BE2C (cell line): ENCODE data around the gene STIM1.

Source experiments
- DNase-seq: peaks from one replicate; pipeline ENCODE4 v3.0.0-alpha.2; 2020
- H3K27me3 ChIP-seq: fragments of 250-450 bp; sonication (Bioruptor Pico); 2 replicates; pipeline ENCODE4 v1.5.1; 2020; ENCODE audit warnings: mild to moderate bottlenecking
- H3K36me3 ChIP-seq: fragments of 250-450 bp; sonication (Bioruptor Pico); 2 replicates; pipeline ENCODE4 v1.5.1; 2020; ENCODE audit warnings: mild to moderate bottlenecking
- H3K4me1 ChIP-seq: fragments of 250-450 bp; sonication (Bioruptor Pico); 2 replicates; pipeline ENCODE4 v1.5.1; 2020
- H3K4me3 ChIP-seq: 2 replicates; pipeline ENCODE4 v1.5.1; 2011; ENCODE audit warnings: low read depth, low read length
- H3K9me3 ChIP-seq: fragments of 250-450 bp; sonication (Bioruptor Pico); 2 replicates; pipeline ENCODE4 v1.5.1; 2020
- TF ChIP-seq, protein P1 (sequence below): IDR thresholded peaks from 2 replicates; pipeline ENCODE4 v1.5.1; 2012; ENCODE audit warnings: mild to moderate bottlenecking, low read depth, low read length

The STIM1 gene

DNA sequence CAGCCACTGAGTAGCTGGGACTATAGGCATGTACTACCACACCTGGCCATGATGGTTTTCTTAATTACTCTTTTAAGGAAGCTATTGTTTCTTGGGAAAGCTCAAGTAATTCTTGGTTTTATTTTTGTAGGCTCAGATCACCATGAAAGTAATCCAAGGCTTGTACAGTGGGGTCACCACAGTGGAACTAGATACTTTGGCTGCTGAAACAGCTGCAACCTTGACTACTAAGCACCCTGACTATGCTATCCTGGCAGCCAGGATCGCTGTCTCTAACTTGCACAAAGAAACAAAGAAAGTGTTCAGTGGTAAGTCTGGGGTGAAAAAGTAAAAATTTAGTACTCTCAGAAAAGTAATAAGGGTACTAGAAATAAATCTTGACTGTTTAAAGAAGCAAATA, 250.5 kb downstream of the STIM1 start:
- Histone ChIP-seq H3K4me3 (no peak overlapping the region), H3K4me1 (no peaks in the 10 kb centered on the region), H3K9me3 (no peaks in the 10 kb centered on the region), H3K27me3 (no peaks in the 10 kb centered on the region), H3K36me3 (peaks cover 5% of the 10 kb centered on the region)
- TF ChIP-seq, protein P1, sequence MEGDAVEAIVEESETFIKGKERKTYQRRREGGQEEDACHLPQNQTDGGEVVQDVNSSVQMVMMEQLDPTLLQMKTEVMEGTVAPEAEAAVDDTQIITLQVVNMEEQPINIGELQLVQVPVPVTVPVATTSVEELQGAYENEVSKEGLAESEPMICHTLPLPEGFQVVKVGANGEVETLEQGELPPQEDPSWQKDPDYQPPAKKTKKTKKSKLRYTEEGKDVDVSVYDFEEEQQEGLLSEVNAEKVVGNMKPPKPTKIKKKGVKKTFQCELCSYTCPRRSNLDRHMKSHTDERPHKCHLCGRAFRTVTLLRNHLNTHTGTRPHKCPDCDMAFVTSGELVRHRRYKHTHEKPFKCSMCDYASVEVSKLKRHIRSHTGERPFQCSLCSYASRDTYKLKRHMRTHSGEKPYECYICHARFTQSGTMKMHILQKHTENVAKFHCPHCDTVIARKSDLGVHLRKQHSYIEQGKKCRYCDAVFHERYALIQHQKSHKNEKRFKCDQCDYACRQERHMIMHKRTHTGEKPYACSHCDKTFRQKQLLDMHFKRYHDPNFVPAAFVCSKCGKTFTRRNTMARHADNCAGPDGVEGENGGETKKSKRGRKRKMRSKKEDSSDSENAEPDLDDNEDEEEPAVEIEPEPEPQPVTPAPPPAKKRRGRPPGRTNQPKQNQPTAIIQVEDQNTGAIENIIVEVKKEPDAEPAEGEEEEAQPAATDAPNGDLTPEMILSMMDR: no peak
- DNase-seq: no peak

DNA sequence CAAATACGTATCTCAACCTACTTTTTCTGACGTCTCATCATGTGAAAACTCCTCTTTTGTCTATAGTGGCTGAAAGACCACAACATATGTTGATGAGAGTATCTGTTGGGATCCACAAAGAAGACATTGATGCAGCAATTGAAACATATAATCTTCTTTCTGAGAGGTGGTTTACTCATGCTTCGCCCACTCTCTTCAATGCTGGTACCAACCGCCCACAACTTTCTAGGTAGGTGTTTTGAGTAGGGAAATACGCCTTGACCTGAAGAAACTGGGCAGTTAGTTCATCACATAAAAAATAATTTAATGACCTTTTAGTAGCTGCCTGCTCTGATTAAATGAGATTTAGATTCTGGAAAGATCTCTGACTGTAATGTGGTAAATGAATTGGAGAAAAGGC, 256.4 kb downstream of the STIM1 start:
- TF ChIP-seq, protein P1: no peak
- Histone ChIP-seq H3K4me1 (no peaks in the 10 kb centered on the region), H3K4me3 (no peak overlapping the region), H3K36me3 (no peaks in the 10 kb centered on the region; the same call in none of the 2 replicates), H3K27me3 (no peaks in the 10 kb centered on the region), H3K9me3 (no peaks in the 10 kb centered on the region)
- DNase-seq: no peak

DNA sequence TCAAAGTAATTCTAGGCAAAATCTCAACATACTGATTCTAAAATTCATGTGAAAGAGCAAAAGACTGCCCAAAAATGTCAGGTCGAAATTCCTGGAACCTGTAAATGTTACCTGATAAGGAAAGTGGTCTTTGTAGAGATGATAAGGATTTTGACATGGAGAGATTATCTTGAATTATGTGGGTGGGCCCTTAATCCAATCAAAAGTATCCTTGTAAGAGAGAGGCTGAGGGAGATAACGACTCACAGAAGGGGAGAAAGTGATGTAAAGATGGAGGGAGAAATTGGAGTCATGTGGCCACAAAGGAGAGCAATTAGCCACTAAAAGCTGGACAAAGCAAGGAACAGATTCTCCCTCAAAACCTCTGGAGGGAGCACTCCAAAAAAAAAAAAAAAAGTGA, 259.7 kb downstream of the STIM1 start:
- H3K4me1 ChIP-seq: no peaks in the 10 kb centered on the region
- no peaks in the 10 kb centered on the region; the same call in 1 of the 2 replicates for H3K36me3 ChIP-seq
- H3K9me3 ChIP-seq: no peaks in the 10 kb centered on the region
- TF ChIP-seq, protein P1: no peak
- DNase-seq: no peak
- H3K4me3 ChIP-seq: no peak overlapping the region
- no peaks in the 10 kb centered on the region for H3K27me3 ChIP-seq

DNA sequence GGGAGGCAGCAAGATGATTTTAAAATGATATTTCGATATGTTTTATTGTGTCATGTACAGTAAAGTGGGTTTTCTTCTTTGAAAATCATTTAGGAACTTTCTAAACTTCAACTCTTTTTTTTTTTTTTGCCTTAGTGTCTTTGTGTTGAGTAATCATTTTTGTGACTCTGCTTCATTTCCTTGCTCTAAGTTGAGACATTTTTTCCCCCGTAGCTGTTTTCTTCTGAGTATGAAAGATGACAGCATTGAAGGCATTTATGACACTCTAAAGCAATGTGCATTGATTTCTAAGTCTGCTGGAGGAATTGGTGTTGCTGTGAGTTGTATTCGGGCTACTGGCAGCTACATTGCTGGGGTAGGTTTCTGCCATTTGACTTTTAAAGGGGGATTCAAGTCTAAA, 262.6 kb downstream of the STIM1 start:
- H3K4me1 ChIP-seq: no peaks in the 10 kb centered on the region
- no peak for DNase-seq
- no peaks in the 10 kb centered on the region for H3K27me3 ChIP-seq
- TF ChIP-seq, protein P1: no peak
- H3K4me3 ChIP-seq: no peak overlapping the region
- no peaks in the 10 kb centered on the region for H3K9me3 ChIP-seq
- peaks cover 8% of the 10 kb centered on the region for H3K36me3 ChIP-seq

DNA sequence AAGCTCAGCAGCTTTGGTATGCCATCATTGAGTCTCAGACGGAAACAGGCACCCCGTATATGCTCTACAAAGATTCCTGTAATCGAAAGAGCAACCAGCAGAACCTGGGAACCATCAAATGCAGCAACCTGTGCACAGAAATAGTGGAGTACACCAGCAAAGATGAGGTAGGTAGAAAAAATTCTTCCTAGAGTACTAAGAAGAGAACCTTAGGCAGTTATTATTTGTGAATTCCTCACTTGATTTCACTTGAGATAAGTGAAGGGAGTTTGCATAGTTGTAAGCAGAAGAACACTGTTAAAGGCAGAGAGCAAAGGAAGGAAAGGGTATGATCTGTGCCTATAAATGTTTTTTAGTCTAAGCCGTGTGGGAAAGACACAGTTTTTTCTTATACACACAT, 267.8 kb downstream of the STIM1 start:
- TF ChIP-seq, protein P1: no peak
- H3K4me1 ChIP-seq: no peaks in the 10 kb centered on the region
- DNase-seq: no peak
- H3K4me3 ChIP-seq: no peak overlapping the region
- no peaks in the 10 kb centered on the region for H3K27me3 ChIP-seq
- H3K9me3 ChIP-seq: no peaks in the 10 kb centered on the region
- peaks cover 16% of the 10 kb centered on the region for H3K36me3 ChIP-seq

DNA sequence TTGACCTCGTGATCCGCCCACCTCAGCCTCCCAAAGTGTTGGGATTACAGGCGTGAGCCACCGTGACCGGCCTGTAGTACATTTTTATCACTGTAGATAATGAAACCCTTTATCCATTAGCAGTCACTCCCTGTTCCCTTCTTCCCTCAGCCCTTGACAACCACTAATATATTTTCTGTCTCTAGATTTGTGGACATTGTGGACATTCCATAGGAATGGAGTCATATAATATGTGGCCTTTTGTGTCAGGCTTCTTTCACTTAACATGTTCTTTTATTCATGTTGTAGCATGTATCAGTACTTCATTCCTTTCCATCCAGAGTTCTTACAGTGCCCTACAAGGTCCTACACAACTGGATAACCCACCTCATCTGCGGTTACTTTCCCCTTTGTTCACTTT, 269.7 kb downstream of the STIM1 start:
- Histone ChIP-seq H3K9me3 (no peaks in the 10 kb centered on the region), H3K27me3 (no peaks in the 10 kb centered on the region), H3K4me3 (no peak overlapping the region), H3K4me1 (no peaks in the 10 kb centered on the region), H3K36me3 (peaks cover 16% of the 10 kb centered on the region; the same call in 1 of the 2 replicates)
- no peak for DNase-seq
- TF ChIP-seq, protein P1: no peak
